Uterus (tissue), 2 donors: ENCODE data around the gene OR51B4.
"Not testable (repeated sequence)": the region's sequence is repeated elsewhere in the genome, so short reads cannot be mapped to it uniquely, and the experiment has no call there.

Source experiments
- POLR2A ChIP-seq, 2 donors: fragments of 450-650 bp; IDR thresholded peaks; one replicate each; pipeline ENCODE4 v1.6.1; 2016; ENCODE audit warnings: antibody characterized with exemption in 2 of 2, mild to moderate bottlenecking in 1 of 2, moderate library complexity in 1 of 2
- TF ChIP-seq, protein P1 (sequence below), 4 experiments: fragments of 200-600 bp in 2 of 4; fragments of 450-650 bp in 2 of 4; sonication (generic) in 2 of 4; IDR thresholded peaks; one replicate each; pipeline ENCODE4 v1.5.1; 2016 to 2019; ENCODE audit warnings: antibody characterized with exemption in 4 of 4, mild to moderate bottlenecking in 2 of 4, moderate library complexity in 1 of 4

DNA sequence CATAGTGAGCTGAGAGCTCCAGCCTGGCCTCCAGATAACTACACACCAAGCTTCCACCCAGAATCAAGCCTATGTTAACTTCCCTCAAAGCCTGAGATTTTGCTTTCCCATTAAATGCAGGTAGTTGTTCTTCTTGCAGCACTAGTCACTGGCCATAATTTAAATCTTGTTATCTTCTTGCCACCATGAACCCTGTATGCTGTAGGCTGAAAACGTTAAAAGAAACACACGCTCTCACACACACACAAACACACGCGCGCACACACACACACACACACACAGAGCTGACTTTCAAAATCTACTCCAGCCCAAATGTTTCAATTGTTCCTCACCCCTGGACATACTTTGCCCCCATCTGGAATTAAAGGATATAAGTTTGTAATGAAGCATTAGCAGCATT lies 48.3 kb downstream of the OR51B4 start:
- TF ChIP-seq POLR2A (IDR thresholded peaks at IDR 0.05) = not testable (repeated sequence)
- TF ChIP-seq, protein P1, sequence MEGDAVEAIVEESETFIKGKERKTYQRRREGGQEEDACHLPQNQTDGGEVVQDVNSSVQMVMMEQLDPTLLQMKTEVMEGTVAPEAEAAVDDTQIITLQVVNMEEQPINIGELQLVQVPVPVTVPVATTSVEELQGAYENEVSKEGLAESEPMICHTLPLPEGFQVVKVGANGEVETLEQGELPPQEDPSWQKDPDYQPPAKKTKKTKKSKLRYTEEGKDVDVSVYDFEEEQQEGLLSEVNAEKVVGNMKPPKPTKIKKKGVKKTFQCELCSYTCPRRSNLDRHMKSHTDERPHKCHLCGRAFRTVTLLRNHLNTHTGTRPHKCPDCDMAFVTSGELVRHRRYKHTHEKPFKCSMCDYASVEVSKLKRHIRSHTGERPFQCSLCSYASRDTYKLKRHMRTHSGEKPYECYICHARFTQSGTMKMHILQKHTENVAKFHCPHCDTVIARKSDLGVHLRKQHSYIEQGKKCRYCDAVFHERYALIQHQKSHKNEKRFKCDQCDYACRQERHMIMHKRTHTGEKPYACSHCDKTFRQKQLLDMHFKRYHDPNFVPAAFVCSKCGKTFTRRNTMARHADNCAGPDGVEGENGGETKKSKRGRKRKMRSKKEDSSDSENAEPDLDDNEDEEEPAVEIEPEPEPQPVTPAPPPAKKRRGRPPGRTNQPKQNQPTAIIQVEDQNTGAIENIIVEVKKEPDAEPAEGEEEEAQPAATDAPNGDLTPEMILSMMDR (IDR thresholded peaks at IDR 0.05) = not testable (repeated sequence)
